HepG2 (cell line): ENCODE data around the gene INAFM1. TPM values are rescaled to one million over a fixed set of nuclear protein-coding genes. Genes with fewer than 3 reads are reported as not detected.

Experiments
- GMEB1 ChIP-seq: sonication (generic); formaldehyde crosslinking; IDR thresholded peaks from 2 replicates; pipeline ENCODE4 v1.5.1; 2020; ENCODE audit warnings: missing genetic modification reagents, mild to moderate bottlenecking, borderline replicate concordance
- HDAC6 ChIP-seq: fragments of 200-600 bp; sonication (generic); IDR thresholded peaks from 2 replicates; pipeline ENCODE4 v1.7.0; 2017; ENCODE audit warnings: mild to moderate bottlenecking, antibody characterized with exemption, low read length, low read depth
- PHB2 ChIP-seq: fragments of 450-650 bp; IDR thresholded peaks from 2 replicates; pipeline ENCODE4 v1.6.1; 2018; ENCODE audit not compliant: partially characterized antibody
- POLR2A ChIP-seq, 2 experiments: IDR thresholded peaks; 2 replicates each; pipeline ENCODE4 v1.6.1; 2011; ENCODE audit warnings: low read depth in 2 of 2, low read length in 2 of 2, mild to moderate bottlenecking in 1 of 2, moderate library complexity in 1 of 2; ENCODE audit not compliant: insufficient read depth in 1 of 2
- SP2 ChIP-seq: sonication (generic); formaldehyde crosslinking; IDR thresholded peaks from 2 replicates; pipeline ENCODE4 v1.5.1; 2020; ENCODE audit warnings: mild to moderate bottlenecking, missing genetic modification reagents
- polyA plus RNA-seq, 8 experiments: library from polyadenylated mRNA; depleted of rRNA in 3 of 8; stranded (reverse) in 7 of 8; unstranded in 1 of 8; fragments of >200 nt; fragmentation: Illumina TruSeq in 4 of 8; extraction: Trizol in 4 of 8; gene quantifications; 2 replicates each; pipeline versions ENCODE4 v1.2.1 to v1.2.3, GENCODE V29; 2011 to 2016; ENCODE audit warnings: low read depth in 4 of 8, missing spikeins in 1 of 8, mixed read lengths in 1 of 8; ENCODE audit not compliant: insufficient read depth in 1 of 8
- total RNA-seq, 5 experiments: library from RNA; depleted of rRNA; stranded (reverse); fragments of >200 nt; fragmentation: Illumina TruSeq; extraction: Trizol; gene quantifications; 2 replicates each; pipeline ENCODE4 v1.2.3, GENCODE V29; 2016; ENCODE audit warnings: low read depth in 1 of 5
- TF ChIP-seq, protein P1 (sequence below): sonication (generic); formaldehyde crosslinking; IDR thresholded peaks from 2 replicates; pipeline ENCODE4 v1.4.0; 2020; ENCODE audit warnings: missing genetic modification reagents, borderline replicate concordance
- TF ChIP-seq, protein P2 (sequence below): sonication (generic); formaldehyde crosslinking; IDR thresholded peaks from 2 replicates; pipeline ENCODE4 v1.9.0; 2021; ENCODE audit warnings: mild to moderate bottlenecking, missing genetic modification reagents

The INAFM1 gene
- total and polyA plus RNA-seq, 2 of the 13 experiments (the other 11 are each of a cell fraction or from before 2014, with no cell fraction given): 0.88 to 1.9 TPM

- TF ChIP-seq, protein P1, sequence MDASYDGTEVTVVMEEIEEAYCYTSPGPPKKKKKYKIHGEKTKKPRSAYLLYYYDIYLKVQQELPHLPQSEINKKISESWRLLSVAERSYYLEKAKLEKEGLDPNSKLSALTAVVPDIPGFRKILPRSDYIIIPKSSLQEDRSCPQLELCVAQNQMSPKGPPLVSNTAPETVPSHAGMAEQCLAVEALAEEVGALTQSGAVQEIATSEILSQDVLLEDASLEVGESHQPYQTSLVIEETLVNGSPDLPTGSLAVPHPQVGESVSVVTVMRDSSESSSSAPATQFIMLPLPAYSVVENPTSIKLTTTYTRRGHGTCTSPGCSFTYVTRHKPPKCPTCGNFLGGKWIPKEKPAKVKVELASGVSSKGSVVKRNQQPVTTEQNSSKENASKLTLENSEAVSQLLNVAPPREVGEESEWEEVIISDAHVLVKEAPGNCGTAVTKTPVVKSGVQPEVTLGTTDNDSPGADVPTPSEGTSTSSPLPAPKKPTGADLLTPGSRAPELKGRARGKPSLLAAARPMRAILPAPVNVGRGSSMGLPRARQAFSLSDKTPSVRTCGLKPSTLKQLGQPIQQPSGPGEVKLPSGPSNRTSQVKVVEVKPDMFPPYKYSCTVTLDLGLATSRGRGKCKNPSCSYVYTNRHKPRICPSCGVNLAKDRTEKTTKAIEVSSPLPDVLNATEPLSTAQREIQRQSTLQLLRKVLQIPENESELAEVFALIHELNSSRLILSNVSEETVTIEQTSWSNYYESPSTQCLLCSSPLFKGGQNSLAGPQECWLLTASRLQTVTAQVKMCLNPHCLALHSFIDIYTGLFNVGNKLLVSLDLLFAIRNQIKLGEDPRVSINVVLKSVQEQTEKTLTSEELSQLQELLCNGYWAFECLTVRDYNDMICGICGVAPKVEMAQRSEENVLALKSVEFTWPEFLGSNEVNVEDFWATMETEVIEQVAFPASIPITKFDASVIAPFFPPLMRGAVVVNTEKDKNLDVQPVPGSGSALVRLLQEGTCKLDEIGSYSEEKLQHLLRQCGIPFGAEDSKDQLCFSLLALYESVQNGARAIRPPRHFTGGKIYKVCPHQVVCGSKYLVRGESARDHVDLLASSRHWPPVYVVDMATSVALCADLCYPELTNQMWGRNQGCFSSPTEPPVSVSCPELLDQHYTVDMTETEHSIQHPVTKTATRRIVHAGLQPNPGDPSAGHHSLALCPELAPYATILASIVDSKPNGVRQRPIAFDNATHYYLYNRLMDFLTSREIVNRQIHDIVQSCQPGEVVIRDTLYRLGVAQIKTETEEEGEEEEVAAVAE (CRISPR knock-in tag): no peak
- TF ChIP-seq GMEB1 (CRISPR knock-in tag) (no peak), HDAC6 (no peak), POLR2A (IDR thresholded peaks at IDR 0.05; ENCODE audit: insufficient read depth in 1 of 2, low read depth in 2 of 2, low read length in 2 of 2) (0 out of 4 replicates have a peak, but pooled peaks of 1 of the 2 experiments have one; percentile 27), PHB2 (no peak), SP2 (no peak; the same call in 1 of the 2 replicates)
- TF ChIP-seq, protein P2, sequence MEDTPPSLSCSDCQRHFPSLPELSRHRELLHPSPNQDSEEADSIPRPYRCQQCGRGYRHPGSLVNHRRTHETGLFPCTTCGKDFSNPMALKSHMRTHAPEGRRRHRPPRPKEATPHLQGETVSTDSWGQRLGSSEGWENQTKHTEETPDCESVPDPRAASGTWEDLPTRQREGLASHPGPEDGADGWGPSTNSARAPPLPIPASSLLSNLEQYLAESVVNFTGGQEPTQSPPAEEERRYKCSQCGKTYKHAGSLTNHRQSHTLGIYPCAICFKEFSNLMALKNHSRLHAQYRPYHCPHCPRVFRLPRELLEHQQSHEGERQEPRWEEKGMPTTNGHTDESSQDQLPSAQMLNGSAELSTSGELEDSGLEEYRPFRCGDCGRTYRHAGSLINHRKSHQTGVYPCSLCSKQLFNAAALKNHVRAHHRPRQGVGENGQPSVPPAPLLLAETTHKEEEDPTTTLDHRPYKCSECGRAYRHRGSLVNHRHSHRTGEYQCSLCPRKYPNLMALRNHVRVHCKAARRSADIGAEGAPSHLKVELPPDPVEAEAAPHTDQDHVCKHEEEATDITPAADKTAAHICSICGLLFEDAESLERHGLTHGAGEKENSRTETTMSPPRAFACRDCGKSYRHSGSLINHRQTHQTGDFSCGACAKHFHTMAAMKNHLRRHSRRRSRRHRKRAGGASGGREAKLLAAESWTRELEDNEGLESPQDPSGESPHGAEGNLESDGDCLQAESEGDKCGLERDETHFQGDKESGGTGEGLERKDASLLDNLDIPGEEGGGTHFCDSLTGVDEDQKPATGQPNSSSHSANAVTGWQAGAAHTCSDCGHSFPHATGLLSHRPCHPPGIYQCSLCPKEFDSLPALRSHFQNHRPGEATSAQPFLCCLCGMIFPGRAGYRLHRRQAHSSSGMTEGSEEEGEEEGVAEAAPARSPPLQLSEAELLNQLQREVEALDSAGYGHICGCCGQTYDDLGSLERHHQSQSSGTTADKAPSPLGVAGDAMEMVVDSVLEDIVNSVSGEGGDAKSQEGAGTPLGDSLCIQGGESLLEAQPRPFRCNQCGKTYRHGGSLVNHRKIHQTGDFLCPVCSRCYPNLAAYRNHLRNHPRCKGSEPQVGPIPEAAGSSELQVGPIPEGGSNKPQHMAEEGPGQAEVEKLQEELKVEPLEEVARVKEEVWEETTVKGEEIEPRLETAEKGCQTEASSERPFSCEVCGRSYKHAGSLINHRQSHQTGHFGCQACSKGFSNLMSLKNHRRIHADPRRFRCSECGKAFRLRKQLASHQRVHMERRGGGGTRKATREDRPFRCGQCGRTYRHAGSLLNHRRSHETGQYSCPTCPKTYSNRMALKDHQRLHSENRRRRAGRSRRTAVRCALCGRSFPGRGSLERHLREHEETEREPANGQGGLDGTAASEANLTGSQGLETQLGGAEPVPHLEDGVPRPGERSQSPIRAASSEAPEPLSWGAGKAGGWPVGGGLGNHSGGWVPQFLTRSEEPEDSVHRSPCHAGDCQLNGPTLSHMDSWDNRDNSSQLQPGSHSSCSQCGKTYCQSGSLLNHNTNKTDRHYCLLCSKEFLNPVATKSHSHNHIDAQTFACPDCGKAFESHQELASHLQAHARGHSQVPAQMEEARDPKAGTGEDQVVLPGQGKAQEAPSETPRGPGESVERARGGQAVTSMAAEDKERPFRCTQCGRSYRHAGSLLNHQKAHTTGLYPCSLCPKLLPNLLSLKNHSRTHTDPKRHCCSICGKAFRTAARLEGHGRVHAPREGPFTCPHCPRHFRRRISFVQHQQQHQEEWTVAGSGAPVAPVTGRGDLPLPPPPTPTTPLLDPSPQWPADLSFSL (CRISPR knock-in tag): peak; percentile 99
Measured at GRCh38 chr19:47240996-47241918, 33.4 kb upstream of the INAFM1 start (continued).
